DOHH2 (cell line): Measurements from ENCODE around the gene PLCB4.

Experiments
- H3F3A ChIP-seq: fragments of 200-600 bp; sonication (generic), shearing (Covaris generic); 2 replicates; pipeline ENCODE4 v1.6.0; 2016; ENCODE audit warnings: antibody characterized with exemption, mild to moderate bottlenecking; ENCODE audit not compliant: control insufficient read depth, insufficient read depth
- H3K27ac ChIP-seq: fragments of 200-600 bp; sonication (generic); 2 replicates; pipeline ENCODE4 v1.5.1; 2014; ENCODE audit warnings: low read depth, mild to moderate bottlenecking, low read length, moderate library complexity
- H3K27me3 ChIP-seq: fragments of 200-600 bp; sonication (generic); 2 replicates; pipeline ENCODE4 v1.6.1; 2014; ENCODE audit warnings: mild to moderate bottlenecking, low read length, mixed read lengths; ENCODE audit not compliant: control insufficient read depth
- H3K36me3 ChIP-seq: fragments of 200-600 bp; sonication (generic); 2 replicates; pipeline ENCODE4 v1.6.1; 2014; ENCODE audit warnings: mild to moderate bottlenecking, low read length, moderate library complexity, mixed read lengths; ENCODE audit not compliant: control insufficient read depth
- H3K4me1 ChIP-seq: fragments of 200-600 bp; sonication (generic); 2 replicates; pipeline ENCODE4 v1.6.1; 2014; ENCODE audit warnings: mild to moderate bottlenecking, low read length, mixed read lengths; ENCODE audit not compliant: control insufficient read depth
- H3K4me2 ChIP-seq: fragments of 200-600 bp; sonication (generic); 2 replicates; pipeline ENCODE4 v1.6.0; 2014; ENCODE audit warnings: mild to moderate bottlenecking, low read length, moderate library complexity
- H3K4me3 ChIP-seq: fragments of 200-600 bp; sonication (generic); 2 replicates; pipeline ENCODE4 v1.5.1; 2014; ENCODE audit warnings: mild to moderate bottlenecking, low read length, mixed read lengths
- H3K79me2 ChIP-seq: fragments of 200-600 bp; sonication (generic); 2 replicates; pipeline ENCODE4 v1.6.1; 2014; ENCODE audit warnings: mild to moderate bottlenecking, low read length, mixed read lengths; ENCODE audit not compliant: control insufficient read depth
- H3K9me2 ChIP-seq: fragments of 200-600 bp; sonication (generic); replicated peaks from 2 replicates; pipeline ENCODE4 v1.6.1; 2014; ENCODE audit warnings: mild to moderate bottlenecking, low read length, mixed read lengths; ENCODE audit not compliant: control insufficient read depth
- H3K9me3 ChIP-seq: fragments of 200-600 bp; sonication (generic); 2 replicates; pipeline ENCODE4 v1.6.1; 2014; ENCODE audit warnings: antibody characterized with exemption, low read length, mixed read lengths; ENCODE audit not compliant: control insufficient read depth, insufficient read depth
- H4K20me1 ChIP-seq: fragments of 200-600 bp; sonication (generic); 2 replicates; pipeline ENCODE4 v1.6.0; 2014; ENCODE audit warnings: low read depth, mild to moderate bottlenecking, antibody characterized with exemption, low read length, moderate library complexity; ENCODE audit not compliant: control insufficient read depth, insufficient read depth
- EZH2phosphoT487 ChIP-seq: fragments of 200-600 bp; sonication (generic); IDR thresholded peaks from 2 replicates; pipeline ENCODE4 v1.6.1; 2017; ENCODE audit warnings: borderline replicate concordance, mild to moderate bottlenecking, antibody characterized with exemption, low read length, moderate library complexity, mixed read lengths
- TF ChIP-seq, protein P1 (sequence below): fragments of 200-600 bp; sonication (generic); IDR thresholded peaks from one replicate; pipeline ENCODE4 v1.5.1; 2014; ENCODE audit warnings: antibody characterized with exemption, mild to moderate bottlenecking, low read depth, low read length; ENCODE audit not compliant: poor library complexity, severe bottlenecking

Gene PLCB4

DNA sequence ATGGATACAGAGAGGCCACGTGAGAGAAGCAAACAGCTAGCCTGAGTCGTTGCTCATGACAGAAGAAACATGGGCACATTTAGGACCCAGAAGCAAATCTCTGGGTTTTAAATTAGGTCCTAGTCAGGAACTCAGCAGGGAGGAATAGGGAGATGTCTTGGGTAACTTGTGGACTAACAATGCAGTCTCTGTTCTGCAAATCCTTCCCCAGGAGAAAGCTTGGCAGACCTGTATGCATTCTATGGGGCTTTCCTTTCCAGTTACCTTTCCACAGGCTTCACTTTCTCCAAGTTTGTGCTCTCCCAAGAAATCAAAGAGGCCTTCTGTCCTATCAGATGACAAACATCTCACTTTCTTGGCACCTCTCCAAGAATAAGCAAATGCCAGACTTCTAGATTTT, 47.2 kb upstream of the PLCB4 start:
- no peaks in the 10 kb centered on the region for H3K4me1 ChIP-seq
- H3K4me3 ChIP-seq: no peak overlapping the region
- H3F3A ChIP-seq: no peaks in the 10 kb centered on the region
- H3K9me3 ChIP-seq: no peaks in the 10 kb centered on the region
- H3K79me2 ChIP-seq: no peaks in the 10 kb centered on the region
- H3K9me2 ChIP-seq: no peaks in the 10 kb centered on the region
- H4K20me1 ChIP-seq: no peaks in the 10 kb centered on the region
- no peak overlapping the region for H3K27ac ChIP-seq
- no peak overlapping the region for H3K4me2 ChIP-seq
- H3K36me3 ChIP-seq: no peaks in the 10 kb centered on the region
- TF ChIP-seq, protein P1, sequence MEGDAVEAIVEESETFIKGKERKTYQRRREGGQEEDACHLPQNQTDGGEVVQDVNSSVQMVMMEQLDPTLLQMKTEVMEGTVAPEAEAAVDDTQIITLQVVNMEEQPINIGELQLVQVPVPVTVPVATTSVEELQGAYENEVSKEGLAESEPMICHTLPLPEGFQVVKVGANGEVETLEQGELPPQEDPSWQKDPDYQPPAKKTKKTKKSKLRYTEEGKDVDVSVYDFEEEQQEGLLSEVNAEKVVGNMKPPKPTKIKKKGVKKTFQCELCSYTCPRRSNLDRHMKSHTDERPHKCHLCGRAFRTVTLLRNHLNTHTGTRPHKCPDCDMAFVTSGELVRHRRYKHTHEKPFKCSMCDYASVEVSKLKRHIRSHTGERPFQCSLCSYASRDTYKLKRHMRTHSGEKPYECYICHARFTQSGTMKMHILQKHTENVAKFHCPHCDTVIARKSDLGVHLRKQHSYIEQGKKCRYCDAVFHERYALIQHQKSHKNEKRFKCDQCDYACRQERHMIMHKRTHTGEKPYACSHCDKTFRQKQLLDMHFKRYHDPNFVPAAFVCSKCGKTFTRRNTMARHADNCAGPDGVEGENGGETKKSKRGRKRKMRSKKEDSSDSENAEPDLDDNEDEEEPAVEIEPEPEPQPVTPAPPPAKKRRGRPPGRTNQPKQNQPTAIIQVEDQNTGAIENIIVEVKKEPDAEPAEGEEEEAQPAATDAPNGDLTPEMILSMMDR: no peak
- TF ChIP-seq EZH2phosphoT487: no peak
- no peaks in the 10 kb centered on the region for H3K27me3 ChIP-seq

DNA sequence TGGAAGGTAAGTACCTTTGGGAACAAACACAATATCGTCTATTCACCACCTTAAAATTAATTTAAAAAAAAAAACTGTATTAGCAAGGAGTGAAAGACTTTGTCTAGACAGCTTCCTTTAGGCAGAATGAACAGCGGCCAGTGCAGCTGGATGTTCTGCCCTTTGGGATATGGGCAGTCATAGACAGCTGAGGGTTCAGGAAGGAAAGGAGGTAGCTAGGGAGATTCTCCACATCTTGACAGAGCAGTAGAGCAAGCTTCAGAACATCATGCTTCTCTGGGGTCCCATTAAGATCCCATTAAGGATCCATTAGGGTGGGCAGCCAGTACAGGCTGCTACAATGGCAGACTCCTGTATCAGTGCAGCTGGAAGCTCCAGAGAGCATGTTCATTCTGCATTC, 46.5 kb upstream of the PLCB4 start:
- TF ChIP-seq EZH2phosphoT487: no peak
- TF ChIP-seq, protein P1: no peak
- Histone ChIP-seq H3K27ac (no peak overlapping the region), H3K9me3 (no peaks in the 10 kb centered on the region), H3K79me2 (no peaks in the 10 kb centered on the region), H3K4me2 (no peak overlapping the region), H3K36me3 (no peaks in the 10 kb centered on the region), H3F3A (no peaks in the 10 kb centered on the region), H3K4me3 (no peak overlapping the region), H3K4me1 (no peaks in the 10 kb centered on the region), H3K9me2 (no peaks in the 10 kb centered on the region), H3K27me3 (no peaks in the 10 kb centered on the region), H4K20me1 (no peaks in the 10 kb centered on the region)

DNA sequence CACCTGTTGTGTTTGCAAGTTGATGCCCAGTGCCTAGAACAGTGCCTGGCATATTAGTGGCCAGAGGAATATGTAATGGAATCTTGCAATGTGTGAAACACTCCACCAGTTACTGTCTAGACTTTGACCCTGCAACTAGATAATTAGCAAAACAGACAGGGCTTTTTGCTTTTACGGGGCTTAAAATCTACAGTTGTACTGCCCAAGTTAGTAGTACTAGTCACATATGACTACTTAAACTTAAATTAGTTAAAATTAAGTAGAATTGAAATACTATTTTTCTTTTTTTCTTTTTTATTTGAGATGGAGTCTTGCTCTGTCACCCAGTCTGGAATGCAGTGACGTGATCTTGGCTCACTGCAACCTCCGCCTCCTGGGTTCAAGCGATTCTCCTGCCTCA, 44.3 kb upstream of the PLCB4 start:
- Histone ChIP-seq H3K9me3 (no peaks in the 10 kb centered on the region), H3K4me3 (no peak overlapping the region), H3K27me3 (no peaks in the 10 kb centered on the region), H3K36me3 (no peaks in the 10 kb centered on the region), H4K20me1 (no peaks in the 10 kb centered on the region), H3F3A (no peaks in the 10 kb centered on the region), H3K27ac (no peak overlapping the region), H3K4me2 (no peak overlapping the region), H3K4me1 (no peaks in the 10 kb centered on the region), H3K79me2 (no peaks in the 10 kb centered on the region), H3K9me2 (no peaks in the 10 kb centered on the region; the same call in 1 of the 2 replicates)
- TF ChIP-seq EZH2phosphoT487: no peak
- TF ChIP-seq, protein P1: no peak

- Histone ChIP-seq H3K4me1 (no peaks in the 10 kb centered on the region), H3F3A (no peaks in the 10 kb centered on the region), H3K9me2 (no peaks in the 10 kb centered on the region; the same call in 1 of the 2 replicates), H3K27me3 (no peaks in the 10 kb centered on the region), H3K4me2 (no peak overlapping the region), H3K9me3 (no peaks in the 10 kb centered on the region), H3K27ac (no peak overlapping the region), H3K36me3 (no peaks in the 10 kb centered on the region), H4K20me1 (no peaks in the 10 kb centered on the region), H3K79me2 (no peaks in the 10 kb centered on the region), H3K4me3 (no peak overlapping the region)
- TF ChIP-seq, protein P1: no peak
- no peak for TF ChIP-seq EZH2phosphoT487
These were observed 43.9 kb upstream of the PLCB4 start for GRCh38 chr20:9025011-9025410.
